IMR-90 (cell line): ENCODE measurements around the gene C3orf22. TPM values are rescaled to one million over a fixed set of nuclear protein-coding genes. Genes with fewer than 3 reads are reported as not detected.

Source experiments
- ATAC-seq: fragments of 200-7000 bp; cut with Tn5 transposase; 2 replicates; pipeline ENCODE4 v1.9.1; 2020; ENCODE audit warnings: low read depth, mild to moderate bottlenecking, moderate library complexity
- BruUV-seq: library from RNA; stranded (reverse); fragments of 400-500 nt; replicated peaks from 2 replicates; lab custom pipeline; 2021; lab: Mats Ljungman, UMichigan
- CTCF ChIA-PET: fragments of 300-600 bp; formaldehyde crosslinking; extraction: SDS; loops from one replicate; lab custom pipeline; 2021; ENCODE audit warnings: antibody characterized with exemption; lab: Yijun Ruan, JAX
- POLR2A ChIA-PET: fragments of 300-600 bp; sonication (Branson Sonifier 250); formaldehyde crosslinking; loops from one replicate; lab custom pipeline; 2022; ENCODE audit warnings: antibody characterized with exemption; ENCODE audit not compliant: unreplicated experiment; lab: Charles Lee
- DNase-seq: peaks from one replicate; pipeline ENCODE4 v3.0.0; 2013
- H2AFZ ChIP-seq: replicated peaks from 2 replicates; pipeline ENCODE3; 2013; ENCODE audit warnings: low read length, mild to moderate bottlenecking; ENCODE audit not compliant: poor library complexity
- H2AK5ac ChIP-seq: 2 replicates; pipeline ENCODE4 v1.6.1; 2013; ENCODE audit warnings: low read depth, low read length, inconsistent platforms
- H2AK9ac ChIP-seq: replicated peaks from 2 replicates; pipeline ENCODE3; 2013; ENCODE audit warnings: mild to moderate bottlenecking, low read depth, low read length, moderate library complexity; ENCODE audit not compliant: poor library complexity
- H2BK120ac ChIP-seq: 2 replicates; pipeline ENCODE4 v1.6.1; 2013; ENCODE audit warnings: low read depth, low read length, inconsistent platforms
- H2BK15ac ChIP-seq: 3 replicates; pipeline ENCODE4 v1.6.1; 2013; ENCODE audit warnings: low read depth, low read length, inconsistent platforms
- H2BK20ac ChIP-seq: 2 replicates; pipeline ENCODE4 v1.6.1; 2013; ENCODE audit warnings: low read depth, mild to moderate bottlenecking, inconsistent platforms, low read length, moderate library complexity
- H2BK5ac ChIP-seq: 2 replicates; pipeline ENCODE4 v1.6.1; 2013; ENCODE audit warnings: mild to moderate bottlenecking, low read depth, low read length, inconsistent platforms; ENCODE audit not compliant: poor library complexity, severe bottlenecking
- H3K14ac ChIP-seq: replicated peaks from 2 replicates; pipeline ENCODE4 v1.6.1; 2013; ENCODE audit warnings: low read depth, low read length, inconsistent platforms
- H3K18ac ChIP-seq: 2 replicates; pipeline ENCODE4 v1.6.1; 2013; ENCODE audit warnings: low read depth, low read length, control low read depth
- H3K23ac ChIP-seq: 2 replicates; pipeline ENCODE4 v1.6.1; 2013; ENCODE audit warnings: low read depth, low read length, inconsistent platforms
- H3K27ac ChIP-seq: 2 replicates; pipeline ENCODE4 v1.5.1; 2013; ENCODE audit warnings: mild to moderate bottlenecking, control low read depth, low read length; ENCODE audit not compliant: insufficient read depth
- H3K27me3 ChIP-seq: 2 replicates; pipeline ENCODE4 v1.6.1; 2013; ENCODE audit warnings: low read length; ENCODE audit not compliant: control insufficient read depth, insufficient read depth
- H3K36me3 ChIP-seq: 2 replicates; pipeline ENCODE4 v1.6.1; 2013; ENCODE audit warnings: low read length, mixed read lengths; ENCODE audit not compliant: control insufficient read depth, insufficient read depth
- H3K4ac ChIP-seq: 2 replicates; pipeline ENCODE4 v1.6.1; 2013; ENCODE audit warnings: low read depth, low read length, inconsistent platforms
- H3K4me1 ChIP-seq: 2 replicates; pipeline ENCODE4 v1.6.1; 2013; ENCODE audit warnings: low read length, mixed read lengths; ENCODE audit not compliant: control insufficient read depth, insufficient read depth
- H3K4me2 ChIP-seq: 2 replicates; pipeline ENCODE4 v1.6.1; 2013; ENCODE audit warnings: low read depth, mild to moderate bottlenecking, control low read depth, low read length, moderate library complexity
- H3K4me3 ChIP-seq: 2 replicates; pipeline ENCODE4 v1.5.1; 2013; ENCODE audit warnings: low read depth, mild to moderate bottlenecking, control low read depth, low read length, moderate library complexity; ENCODE audit not compliant: insufficient read depth
- H3K56ac ChIP-seq: 2 replicates; pipeline ENCODE4 v1.6.1; 2013; ENCODE audit warnings: low read length, inconsistent platforms; ENCODE audit not compliant: insufficient read depth; ENCODE audit errors: extremely low read depth
- H3K79me1 ChIP-seq, 2 experiments: 2 replicates each; pipeline ENCODE4 v1.6.1; 2013; ENCODE audit warnings: low read length in 2 of 2, inconsistent platforms in 1 of 2, low read depth in 1 of 2
- H3K9ac ChIP-seq: 2 replicates; pipeline ENCODE4 v1.6.1; 2013; ENCODE audit warnings: low read depth, low read length, control low read depth
- H3K9me1 ChIP-seq: 2 replicates; pipeline ENCODE4 v1.6.1; 2013; ENCODE audit warnings: low read length, inconsistent platforms; ENCODE audit not compliant: insufficient read depth
- H3K9me3 ChIP-seq: 2 replicates; pipeline ENCODE4 v1.6.1; 2013; ENCODE audit warnings: low read length; ENCODE audit not compliant: control insufficient read depth, insufficient read depth
- H4K20me1 ChIP-seq: 2 replicates; pipeline ENCODE4 v1.6.1; 2013; ENCODE audit warnings: low read length, inconsistent platforms; ENCODE audit not compliant: insufficient read depth
- H4K5ac ChIP-seq: 2 replicates; pipeline ENCODE4 v1.6.1; 2013; ENCODE audit warnings: mild to moderate bottlenecking, low read depth, low read length, control low read depth
- H4K8ac ChIP-seq, 2 experiments: 2 replicates each; pipeline ENCODE4 v1.6.1; 2013; ENCODE audit warnings: low read depth in 2 of 2, low read length in 2 of 2, control low read depth in 1 of 2, inconsistent platforms in 1 of 2
- H4K91ac ChIP-seq: 2 replicates; pipeline ENCODE4 v1.6.1; 2013; ENCODE audit warnings: low read depth, low read length, inconsistent platforms; ENCODE audit not compliant: insufficient read depth
- BHLHE40 ChIP-seq: fragments of 150-350 bp; IDR thresholded peaks from 2 replicates; pipeline ENCODE4 v1.6.1; 2016; ENCODE audit warnings: mild to moderate bottlenecking, low read depth, low read length
- FOS ChIP-seq: fragments of 150-350 bp; IDR thresholded peaks from 2 replicates; pipeline ENCODE4 v1.6.1; 2016; ENCODE audit warnings: low read depth, low read length
- MAFK ChIP-seq: IDR thresholded peaks from 2 replicates; pipeline ENCODE4 v1.6.1; 2012; ENCODE audit warnings: low read depth, low read length, improper control_type of control experiment
- MXI1 ChIP-seq: IDR thresholded peaks from 2 replicates; pipeline ENCODE4 v1.6.1; 2012; ENCODE audit warnings: low read depth, mild to moderate bottlenecking, low read length, moderate library complexity, borderline replicate concordance
- NFE2L2 ChIP-seq: fragments of 150-350 bp; IDR thresholded peaks from 2 replicates; pipeline ENCODE4 v1.6.1; 2016; ENCODE audit warnings: low read depth, mild to moderate bottlenecking, low read length
- POLR2A ChIP-seq: IDR thresholded peaks from 2 replicates; pipeline ENCODE4 v1.6.1; 2012; ENCODE audit warnings: mild to moderate bottlenecking, low read depth, low read length
- RFX5 ChIP-seq: IDR thresholded peaks from 2 replicates; pipeline ENCODE4 v1.8.0; 2012; ENCODE audit warnings: low read depth, mild to moderate bottlenecking, low read length, moderate library complexity
- WGBS, 2 experiments: methylation state at CpG; one replicate each; pipeline versions ENCODE4 v1.1.5 to v1.1.7; 2013; ENCODE audit warnings: missing lambda C conversion rate in 2 of 2; ENCODE audit not compliant: insufficient read length in 1 of 2; ENCODE audit errors: extremely low coverage in 2 of 2; 5-methylcytosine and 5-hydroxymethylcytosine counted together
- dilution Hi-C: fragments of 300-500 bp; cut with HindIII; formaldehyde crosslinking; loops from one replicate; pipeline ENCODE4 v1.14.3; 2018; ENCODE audit warnings: low sequenced_read_pairs; ENCODE audit not compliant: unreplicated experiment
- in situ Hi-C: fragments of 300-500 bp; cut with MboI; formaldehyde crosslinking; loops from 3 replicates; pipeline ENCODE4 v1.14.3; 2019; ENCODE audit warnings: low sequenced_read_pairs, inconsistent platforms, mixed read lengths
- intact Hi-C: fragments of 100-400 bp; cut with micrococcal nuclease; formaldehyde crosslinking; loops from 2 replicates; pipeline ENCODE4 v1.10.0; 2022
- polyA plus RNA-seq, 3 experiments: library from polyadenylated mRNA; depleted of rRNA; stranded (reverse); fragments of >200 nt; gene quantifications; 2 replicates each; pipeline ENCODE4 v1.2.3, GENCODE V29; 2012; ENCODE audit warnings: low replicate concordance in 1 of 3
- total RNA-seq: library from RNA; depleted of rRNA; stranded (reverse); fragments of >200 nt; gene quantifications from 2 replicates; pipeline ENCODE4 v1.2.3, GENCODE V29; 2012
- TF ChIP-seq, protein P1 (sequence below): conservative IDR thresholded peaks from 2 replicates; pipeline ENCODE4 v1.5.1; 2012; ENCODE audit warnings: mild to moderate bottlenecking, low read depth, low read length, improper control_type of control experiment
- TF ChIP-seq, protein P2 (sequence below): fragments of 150-350 bp; IDR thresholded peaks from 2 replicates; pipeline ENCODE4 v1.6.1; 2017; ENCODE audit warnings: mild to moderate bottlenecking, antibody characterized with exemption, low read length, low read depth
- TF ChIP-seq, protein P3 (sequence below): fragments of 150-350 bp; IDR thresholded peaks from 2 replicates; pipeline ENCODE4 v1.6.1; 2016; ENCODE audit warnings: low read depth, mild to moderate bottlenecking, low read length, moderate library complexity, borderline replicate concordance

C3orf22 gene
- total and polyA plus RNA-seq, 2 of the 4 experiments (the other 2 are of a cell fraction): not detected

DNA sequence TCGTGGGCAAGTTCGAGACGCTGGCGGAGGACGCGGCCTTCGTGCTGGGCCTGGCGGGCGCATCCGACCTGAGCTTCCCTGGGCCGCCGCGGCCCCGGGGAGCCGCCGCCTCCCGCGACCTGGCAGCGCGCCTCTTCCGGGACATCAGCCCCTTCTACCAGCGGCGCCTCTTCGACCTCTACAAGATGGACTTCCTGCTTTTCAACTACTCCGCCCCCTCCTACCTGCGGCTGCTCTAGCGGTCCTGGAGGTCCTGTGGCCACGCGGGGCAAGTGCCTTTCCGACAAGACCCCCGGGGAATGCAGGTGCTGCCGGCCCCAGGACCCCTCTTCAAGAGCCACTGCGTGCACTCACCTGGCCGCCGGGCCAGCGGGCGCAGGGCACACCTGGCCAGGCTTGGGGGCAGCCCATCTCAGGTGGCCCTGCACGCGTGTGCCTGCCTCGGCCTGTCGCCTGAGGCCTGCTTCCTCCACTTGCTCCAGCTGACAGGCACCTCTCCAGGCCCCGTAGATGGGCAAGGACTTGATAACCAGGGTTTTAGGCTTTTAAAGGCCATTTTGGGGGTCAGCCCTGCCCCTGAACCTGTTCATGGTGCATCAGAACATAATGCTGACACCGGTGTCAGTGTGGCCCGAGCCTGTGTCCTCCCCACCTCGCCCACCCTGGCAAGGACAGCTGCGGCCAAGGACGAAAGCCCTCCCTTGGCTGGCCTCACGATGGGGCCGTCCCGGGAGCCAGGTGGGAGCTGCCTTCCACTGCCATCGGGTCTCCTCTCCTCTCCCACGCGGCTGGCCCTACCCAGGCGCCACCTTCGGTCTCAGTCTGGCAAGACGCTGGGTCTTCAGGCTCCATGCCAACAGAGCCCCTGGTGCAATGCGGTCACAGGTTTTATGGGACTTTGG, 16.1 kb downstream of the C3orf22 start:
- Histone ChIP-seq H3K4me1 (peaks cover 6% of the 10 kb centered on the region), H3K27me3 (peaks cover 40% of the 10 kb centered on the region), H4K5ac (no peak overlapping the region), H3K18ac (no peak overlapping the region), H3K23ac (no peak overlapping the region), H3K36me3 (no peaks in the 10 kb centered on the region), H2AFZ (no peak overlapping the region), H2BK5ac (no peak overlapping the region), H3K9me1 (peaks cover 12% of the 10 kb centered on the region), H3K79me1 (no peaks in the 10 kb centered on the region), H2AK5ac (no peak overlapping the region), H3K9ac (no peak overlapping the region), H2AK9ac (no peak overlapping the region), H3K27ac (no peak overlapping the region), H3K14ac (no peak overlapping the region), H3K4me3 (no peak overlapping the region), H4K91ac (no peak overlapping the region), H4K8ac (no peak overlapping the region), H3K4me2 (no peak overlapping the region), H3K4ac (no peak overlapping the region), H3K56ac (no peak overlapping the region), H4K20me1 (no peaks in the 10 kb centered on the region), H2BK120ac (no peak overlapping the region), H2BK15ac (no peak overlapping the region), H2BK20ac (no peak overlapping the region), H3K9me3 (no peaks in the 10 kb centered on the region; the same call in 1 of the 2 replicates)
- WGBS, 2 experiments: 82% methylated on average over 19 of the region's 57 CpGs; no CpG with 5 or more reads in 1 of the 2 experiments
- CTCF ChIA-PET: no interaction called here
- TF ChIP-seq MAFK (no peak), NFE2L2 (no peak), MXI1 (no peak), FOS (no peak), RFX5 (no peak), BHLHE40 (no peak), POLR2A (no peak)
- TF ChIP-seq, protein P1, sequence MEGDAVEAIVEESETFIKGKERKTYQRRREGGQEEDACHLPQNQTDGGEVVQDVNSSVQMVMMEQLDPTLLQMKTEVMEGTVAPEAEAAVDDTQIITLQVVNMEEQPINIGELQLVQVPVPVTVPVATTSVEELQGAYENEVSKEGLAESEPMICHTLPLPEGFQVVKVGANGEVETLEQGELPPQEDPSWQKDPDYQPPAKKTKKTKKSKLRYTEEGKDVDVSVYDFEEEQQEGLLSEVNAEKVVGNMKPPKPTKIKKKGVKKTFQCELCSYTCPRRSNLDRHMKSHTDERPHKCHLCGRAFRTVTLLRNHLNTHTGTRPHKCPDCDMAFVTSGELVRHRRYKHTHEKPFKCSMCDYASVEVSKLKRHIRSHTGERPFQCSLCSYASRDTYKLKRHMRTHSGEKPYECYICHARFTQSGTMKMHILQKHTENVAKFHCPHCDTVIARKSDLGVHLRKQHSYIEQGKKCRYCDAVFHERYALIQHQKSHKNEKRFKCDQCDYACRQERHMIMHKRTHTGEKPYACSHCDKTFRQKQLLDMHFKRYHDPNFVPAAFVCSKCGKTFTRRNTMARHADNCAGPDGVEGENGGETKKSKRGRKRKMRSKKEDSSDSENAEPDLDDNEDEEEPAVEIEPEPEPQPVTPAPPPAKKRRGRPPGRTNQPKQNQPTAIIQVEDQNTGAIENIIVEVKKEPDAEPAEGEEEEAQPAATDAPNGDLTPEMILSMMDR: no peak
- TF ChIP-seq, protein P2, sequence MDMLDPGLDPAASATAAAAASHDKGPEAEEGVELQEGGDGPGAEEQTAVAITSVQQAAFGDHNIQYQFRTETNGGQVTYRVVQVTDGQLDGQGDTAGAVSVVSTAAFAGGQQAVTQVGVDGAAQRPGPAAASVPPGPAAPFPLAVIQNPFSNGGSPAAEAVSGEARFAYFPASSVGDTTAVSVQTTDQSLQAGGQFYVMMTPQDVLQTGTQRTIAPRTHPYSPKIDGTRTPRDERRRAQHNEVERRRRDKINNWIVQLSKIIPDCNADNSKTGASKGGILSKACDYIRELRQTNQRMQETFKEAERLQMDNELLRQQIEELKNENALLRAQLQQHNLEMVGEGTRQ: no peak
- TF ChIP-seq, protein P3, sequence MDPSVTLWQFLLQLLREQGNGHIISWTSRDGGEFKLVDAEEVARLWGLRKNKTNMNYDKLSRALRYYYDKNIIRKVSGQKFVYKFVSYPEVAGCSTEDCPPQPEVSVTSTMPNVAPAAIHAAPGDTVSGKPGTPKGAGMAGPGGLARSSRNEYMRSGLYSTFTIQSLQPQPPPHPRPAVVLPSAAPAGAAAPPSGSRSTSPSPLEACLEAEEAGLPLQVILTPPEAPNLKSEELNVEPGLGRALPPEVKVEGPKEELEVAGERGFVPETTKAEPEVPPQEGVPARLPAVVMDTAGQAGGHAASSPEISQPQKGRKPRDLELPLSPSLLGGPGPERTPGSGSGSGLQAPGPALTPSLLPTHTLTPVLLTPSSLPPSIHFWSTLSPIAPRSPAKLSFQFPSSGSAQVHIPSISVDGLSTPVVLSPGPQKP: no peak
- POLR2A ChIA-PET: interaction anchor here (0.5 kb wide), 1 partner anchor 593 kb away, joined by 5 read pairs; no protein-coding TSS in a partner anchor
- BruUV-seq: no TSS peak
- no peak for DNase-seq
- dilution Hi-C loops: no loop called here
- ATAC-seq: no peak
- in situ Hi-C loops: no loop called here
- intact Hi-C loops: no loop called here
